H54 (cell line): ENCODE results near the gene GARIN5B.
A peak's percentile ranks its signal among the peaks of the same experiment; 100 is the strongest.

ENCODE experiments used
- DNase-seq: peaks from one replicate; pipeline ENCODE4 v3.0.0; 2011; ENCODE audit warnings: low spot score, mixed read lengths; ENCODE audit not compliant: insufficient read length
- FAIRE-seq: peaks from 3 replicates; lab custom pipeline; 2011; peaks lifted over from hg19 to GRCh38; lab: Jason Lieb, UNC
- POLR2A ChIP-seq: IDR thresholded peaks from 2 replicates; pipeline ENCODE4 v1.6.1; 2011; ENCODE audit warnings: low read depth, mild to moderate bottlenecking, low read length

GARIN5B gene

GRCh38 chr19:55384131-55384919 lies 21.3 kb upstream of the GARIN5B start, which contains the start of gene TMEM238:
TMEM238 (minus strand) TSS chr19:55384292; CDS start chr19:55384259, 33 bp downstream.
- TF ChIP-seq POLR2A, result no peak
- FAIRE-seq (no peak), DNase-seq (no peak)

DNA sequence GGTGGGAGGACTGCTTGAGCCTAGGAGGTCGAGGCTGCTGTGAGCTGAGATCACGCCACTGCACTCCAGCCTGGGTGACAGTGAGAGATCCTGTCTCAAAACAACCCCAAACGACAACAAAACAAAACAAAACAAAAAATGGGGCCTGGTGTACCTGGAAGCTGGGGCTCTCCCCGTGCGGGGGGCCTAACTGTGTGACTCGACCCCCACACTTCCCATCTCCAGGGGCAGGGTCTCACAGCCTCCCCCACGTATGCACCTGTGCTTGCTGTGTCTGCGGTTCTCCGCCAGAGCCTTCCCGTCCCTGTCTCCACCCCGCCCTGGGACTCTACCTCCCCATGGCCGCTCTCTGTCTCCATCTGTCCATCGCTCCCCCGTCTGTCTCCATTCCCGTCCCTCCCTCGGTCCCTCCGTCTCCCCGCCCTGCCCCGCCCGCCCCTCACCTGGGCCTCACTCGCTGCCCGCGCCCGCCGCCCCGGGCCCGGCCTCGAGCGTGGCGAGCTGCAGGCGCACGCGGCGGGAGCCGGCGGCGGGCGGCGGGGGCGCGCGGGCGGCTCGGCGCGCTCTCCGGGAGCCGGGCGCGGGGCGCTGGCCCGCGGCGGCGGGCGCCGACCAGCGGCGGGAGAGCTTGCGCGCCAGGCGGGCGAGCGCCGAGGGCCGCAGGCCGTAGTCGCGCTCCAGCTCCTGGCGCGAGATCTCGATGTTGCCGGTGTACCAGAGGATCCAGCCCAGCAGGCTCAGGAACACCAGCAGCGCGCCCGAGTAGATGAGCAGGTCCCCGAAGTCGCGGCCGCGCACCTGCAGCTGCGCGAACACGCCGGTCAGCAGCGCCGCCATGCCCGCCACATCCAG lies 20.4 kb upstream of the GARIN5B start:
- DNase-seq (no peak), FAIRE-seq (no peak)
- TF ChIP-seq POLR2A, result no peak

DNA sequence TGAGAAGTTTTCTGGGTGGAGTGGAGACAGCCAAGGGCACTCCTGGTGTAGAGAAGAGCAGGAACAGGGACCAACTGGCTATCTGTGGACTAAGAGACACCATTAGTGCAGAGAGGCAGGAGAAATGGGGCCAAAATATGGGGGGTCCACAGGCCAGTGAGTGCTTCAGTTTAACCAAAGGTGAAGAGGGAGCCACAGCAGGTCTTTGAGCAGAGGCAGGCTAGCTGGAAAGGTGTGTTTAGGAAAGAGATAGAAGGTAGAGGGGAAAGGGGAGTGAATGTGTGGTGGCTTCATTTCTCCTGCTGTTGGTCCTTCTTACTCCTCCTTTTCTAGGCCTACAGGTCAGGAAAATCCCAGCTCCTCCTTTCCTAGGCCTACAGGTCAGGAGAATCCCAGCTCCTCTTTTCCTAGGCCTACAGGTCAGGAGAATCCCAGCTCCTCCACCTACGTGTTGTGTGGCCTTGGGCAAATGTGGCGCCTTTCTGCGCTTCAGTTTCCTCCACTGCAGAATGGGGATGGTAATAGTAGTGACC lies 19.5 kb upstream of the GARIN5B start:
- DNase-seq (no peak), FAIRE-seq (no peak)
- no peak for TF ChIP-seq POLR2A

DNA sequence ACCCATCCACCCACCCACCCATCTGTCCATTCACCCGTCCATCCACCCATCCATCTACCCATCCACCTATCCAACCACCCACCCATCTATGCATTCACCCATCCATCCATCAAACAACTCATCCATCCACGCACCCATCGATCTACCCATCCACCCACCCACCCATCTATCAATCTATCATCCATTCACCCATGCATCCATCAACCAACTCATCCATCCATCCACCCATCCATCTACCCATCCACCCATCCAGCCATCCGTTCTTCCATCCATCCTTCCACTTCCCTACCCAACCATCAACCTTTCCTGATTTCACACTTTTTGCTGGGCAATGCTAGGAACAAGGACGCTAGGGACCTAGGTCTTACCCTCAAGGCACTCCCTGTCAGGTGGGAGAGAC lies 19.0 kb upstream of the GARIN5B start:
- no peak for DNase-seq
- TF ChIP-seq POLR2A, result no peak
- FAIRE-seq, result no peak

DNA sequence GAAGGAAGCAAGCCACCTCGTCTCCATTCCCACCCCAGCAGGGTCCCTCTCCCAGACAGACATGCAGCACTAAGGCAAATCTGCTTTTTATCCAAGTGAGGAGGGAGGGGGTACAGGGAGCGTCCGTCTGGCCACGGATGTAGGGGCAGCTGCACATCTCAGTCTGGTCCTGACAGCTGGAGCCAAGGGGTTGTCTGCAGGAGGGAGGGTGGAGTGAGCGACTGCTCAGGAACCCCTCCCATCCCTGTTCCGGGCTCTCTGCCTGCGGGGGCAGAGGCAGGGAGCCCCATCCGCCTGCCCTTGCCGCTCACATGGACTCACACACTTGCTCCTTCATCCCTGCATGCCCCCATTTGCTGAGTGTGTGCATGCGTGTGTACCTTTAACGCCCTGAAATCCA lies 16.1 kb upstream of the GARIN5B start:
- no peak for DNase-seq
- FAIRE-seq, result no peak
- TF ChIP-seq POLR2A, result no peak

DNA sequence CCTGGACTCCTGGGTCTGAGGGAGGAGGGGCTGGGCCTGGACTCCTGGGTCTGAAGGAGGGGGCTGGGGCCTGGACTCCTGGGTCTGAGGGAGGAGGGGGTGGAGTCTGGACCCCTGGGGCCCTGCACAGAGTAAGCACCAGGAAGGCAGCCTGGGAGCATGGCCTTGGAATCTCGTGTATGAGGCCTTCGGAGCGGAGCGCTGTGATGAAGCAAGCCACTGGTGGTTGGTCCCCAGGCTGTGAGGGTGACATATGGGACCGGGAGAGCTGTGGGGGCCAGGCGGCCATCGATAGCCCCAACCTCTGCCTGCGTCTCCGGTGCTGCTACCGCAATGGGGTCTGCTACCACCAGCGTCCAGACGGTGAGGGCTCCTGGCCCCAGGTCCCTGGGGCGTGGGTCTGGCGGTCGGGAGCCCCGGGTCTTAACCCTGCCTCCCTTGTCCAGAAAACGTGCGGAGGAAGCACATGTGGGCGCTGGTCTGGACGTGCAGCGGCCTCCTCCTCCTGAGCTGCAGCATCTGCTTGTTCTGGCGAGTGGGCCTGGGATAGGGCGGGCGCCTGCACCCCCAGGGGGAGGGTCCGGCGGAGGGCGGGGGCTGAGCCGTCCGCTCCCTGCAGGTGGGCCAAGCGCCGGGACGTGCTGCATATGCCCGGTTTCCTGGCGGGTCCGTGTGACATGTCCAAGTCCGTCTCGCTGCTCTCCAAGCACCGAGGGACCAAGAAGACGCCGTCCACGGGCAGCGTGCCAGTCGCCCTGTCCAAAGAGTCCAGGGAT lies 14.5 kb upstream of the GARIN5B start:
- DNase-seq, result no peak
- no peak for TF ChIP-seq POLR2A
- no peak for FAIRE-seq

DNA sequence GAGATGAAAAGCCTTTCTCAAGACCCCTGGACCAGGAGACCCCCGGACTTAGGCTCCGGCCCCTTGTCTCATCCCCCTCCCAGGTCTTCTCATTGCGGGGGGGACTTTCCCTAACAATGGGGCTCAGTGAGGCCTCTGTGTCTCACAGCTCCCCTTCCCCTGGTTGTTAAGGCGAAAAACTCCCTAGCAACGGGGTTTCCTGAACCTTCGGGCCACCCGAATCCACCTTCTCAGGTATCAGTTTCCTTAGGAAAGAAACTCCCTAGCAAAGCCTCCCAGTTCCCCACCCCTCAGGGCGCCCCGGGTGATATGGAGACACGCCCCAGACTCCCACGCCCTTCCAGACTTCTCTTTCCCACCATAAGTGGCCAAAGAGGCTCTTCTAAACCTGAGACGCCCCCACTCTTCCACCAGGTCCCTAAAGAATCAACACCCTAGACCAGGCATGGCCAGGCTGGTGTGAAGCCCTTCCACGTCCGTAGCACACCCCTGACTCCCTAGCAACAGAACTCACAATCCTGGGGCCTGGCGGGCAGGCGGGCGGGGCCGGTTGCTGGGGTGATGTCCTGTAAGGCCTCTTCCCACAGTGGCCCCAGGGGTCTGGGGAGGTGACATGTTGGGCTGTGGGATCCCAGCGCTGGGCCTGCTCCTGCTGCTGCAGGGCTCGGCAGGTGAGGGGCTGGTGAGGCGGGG lies 13.3 kb upstream of the GARIN5B start, which contains the start of gene TMEM190:
Gene TMEM190 (plus strand): TSS at position 586 of the 693 bp plus-strand sequence. CDS start 28 bp downstream, at position 614.
- FAIRE-seq (no peak), DNase-seq (no peak)
- TF ChIP-seq POLR2A, result no peak

DNA sequence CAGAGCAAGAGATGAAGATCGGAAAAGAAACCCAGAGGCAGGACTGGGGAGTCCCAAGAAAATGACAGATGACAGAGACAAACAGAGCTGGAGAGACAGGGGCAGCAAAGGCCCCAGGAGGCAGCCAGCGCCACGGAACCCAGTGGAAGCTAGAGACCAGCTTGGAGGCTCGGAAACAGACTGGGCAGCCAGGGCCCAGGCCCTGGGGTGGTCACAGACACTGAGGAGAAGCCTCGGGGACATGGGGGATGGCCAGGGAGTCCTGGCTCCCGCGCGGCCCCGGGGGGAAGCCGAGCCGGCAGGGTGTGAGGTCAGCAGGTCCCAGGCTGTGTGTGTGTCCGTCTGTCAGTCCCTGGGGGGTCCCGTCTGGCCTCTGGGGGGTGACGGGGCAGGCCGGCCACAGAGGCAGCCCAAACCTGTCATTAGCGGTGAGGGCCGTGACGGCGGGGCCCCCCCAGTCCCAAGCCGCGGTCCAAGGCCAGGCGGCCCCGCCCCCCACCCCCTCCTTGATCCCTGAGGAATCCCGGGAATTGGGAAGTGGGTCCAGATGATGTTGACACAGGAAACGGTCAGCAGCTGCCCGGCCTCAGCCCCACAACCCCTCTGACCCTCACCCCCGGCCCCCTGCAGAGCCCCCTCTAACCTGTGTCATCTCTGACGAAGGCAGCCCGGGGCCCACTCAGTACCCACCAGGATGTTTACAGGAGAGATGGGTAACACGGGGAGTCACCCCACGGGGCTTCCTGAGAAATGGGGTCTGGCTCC lies 11.1 kb upstream of the GARIN5B start:
- peak; percentile 6; the same call in 1 of the 2 replicates for TF ChIP-seq POLR2A
- peak; percentile 88 for DNase-seq
- no peak for FAIRE-seq

GRCh38 chr19:55373306-55373992 lies 10.4 kb upstream of the GARIN5B start:
- TF ChIP-seq POLR2A, result 0 out of 2 replicates have a peak, but pooled peaks have one; percentile 0
- DNase-seq (no peak), FAIRE-seq (no peak)

DNA sequence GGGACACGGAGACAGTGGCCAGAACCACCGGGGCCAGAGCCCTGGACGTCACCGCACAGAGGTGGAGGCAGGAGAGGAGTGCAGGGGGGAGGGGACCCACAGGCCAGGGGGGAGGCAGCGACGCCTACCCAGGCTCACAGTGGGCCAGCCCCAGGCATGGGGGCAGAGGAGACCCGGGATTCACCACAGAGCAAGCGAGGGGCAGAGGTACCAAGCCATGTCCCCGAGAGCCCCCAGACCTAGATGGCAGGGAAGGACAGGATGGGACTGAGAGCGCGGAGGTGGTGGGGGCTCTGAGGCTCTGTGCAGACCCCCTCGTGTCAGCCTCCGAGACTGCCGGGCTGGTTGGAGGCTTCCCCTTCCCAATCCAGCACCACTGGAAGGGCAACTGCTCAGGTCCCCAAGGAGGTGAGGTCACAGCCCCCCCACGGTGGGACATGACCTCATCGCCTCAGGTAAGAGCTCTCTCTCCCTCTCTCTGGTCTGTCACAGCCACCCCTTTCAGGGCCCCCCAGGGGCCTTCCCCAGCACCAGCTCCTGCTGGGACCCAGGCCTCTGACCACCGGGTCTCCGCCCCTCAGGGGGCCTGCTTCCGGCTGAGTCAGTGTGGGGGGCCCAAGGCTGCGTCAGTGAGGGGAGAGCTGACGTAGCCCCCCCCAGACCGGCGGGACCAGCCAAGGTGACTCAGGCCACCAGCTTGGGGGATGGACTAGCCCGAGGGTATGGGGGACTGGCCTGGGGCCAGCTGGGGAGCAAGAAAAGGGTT lies 9.4 kb upstream of the GARIN5B start:
- no peak for FAIRE-seq
- no peak for TF ChIP-seq POLR2A
- peak; percentile 93 for DNase-seq
